Measurements from ENCODE around the gene WAPL. TPM values are rescaled to one million over a fixed set of nuclear protein-coding genes. Genes with fewer than 3 reads are reported as not detected.

WAPL gene
- total RNA-seq, 2 donors from 2014 or later: 24.1 to 38.9 TPM

DNA sequence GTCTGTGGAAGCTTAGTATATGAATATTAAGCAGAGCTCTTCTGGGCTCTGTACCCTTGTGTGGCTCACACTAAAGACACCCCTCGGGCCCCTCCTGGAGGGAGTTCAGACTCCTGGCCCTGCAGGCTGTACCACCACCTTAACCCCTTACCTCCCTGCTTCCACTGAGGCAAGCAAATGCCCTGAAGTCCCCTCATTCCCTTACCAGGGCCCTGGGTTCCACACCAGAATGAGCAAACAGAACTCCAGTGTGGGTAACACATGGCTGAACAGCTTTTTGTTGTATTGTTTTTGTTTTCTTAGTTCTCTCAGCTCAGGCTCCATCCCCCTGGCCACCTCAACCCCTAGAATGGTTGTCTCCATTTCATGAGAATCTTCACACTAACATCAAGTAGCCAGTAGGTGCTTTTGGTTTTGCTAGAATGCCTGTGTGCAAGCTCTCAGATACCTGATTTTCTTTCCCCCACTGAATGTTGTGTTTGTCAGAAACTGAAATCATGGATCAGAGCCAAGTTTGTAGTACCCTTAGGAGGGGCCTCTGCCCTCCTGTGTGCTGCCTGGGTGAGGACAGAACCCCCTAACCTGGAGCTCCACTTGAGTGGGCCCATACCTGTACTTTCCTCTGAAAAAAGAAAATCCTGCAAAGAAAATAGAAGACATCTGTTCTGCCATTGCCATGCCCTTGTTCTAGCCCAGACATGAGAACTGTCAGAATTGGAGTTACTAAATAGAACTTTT lies 2.8 kb upstream of the WAPL start:
- H3K4me1 ChIP-seq: peaks cover 47% of the 10 kb centered on the region
- no peaks in the 10 kb centered on the region for H3K9me3 ChIP-seq
- ATAC-seq (no peak), DNase-seq (no peak)
- no peaks in the 10 kb centered on the region for H3K27me3 ChIP-seq
- no peak for TF ChIP-seq POLR2A (IDR thresholded peaks at IDR 0.05)
- TF ChIP-seq, protein P1, sequence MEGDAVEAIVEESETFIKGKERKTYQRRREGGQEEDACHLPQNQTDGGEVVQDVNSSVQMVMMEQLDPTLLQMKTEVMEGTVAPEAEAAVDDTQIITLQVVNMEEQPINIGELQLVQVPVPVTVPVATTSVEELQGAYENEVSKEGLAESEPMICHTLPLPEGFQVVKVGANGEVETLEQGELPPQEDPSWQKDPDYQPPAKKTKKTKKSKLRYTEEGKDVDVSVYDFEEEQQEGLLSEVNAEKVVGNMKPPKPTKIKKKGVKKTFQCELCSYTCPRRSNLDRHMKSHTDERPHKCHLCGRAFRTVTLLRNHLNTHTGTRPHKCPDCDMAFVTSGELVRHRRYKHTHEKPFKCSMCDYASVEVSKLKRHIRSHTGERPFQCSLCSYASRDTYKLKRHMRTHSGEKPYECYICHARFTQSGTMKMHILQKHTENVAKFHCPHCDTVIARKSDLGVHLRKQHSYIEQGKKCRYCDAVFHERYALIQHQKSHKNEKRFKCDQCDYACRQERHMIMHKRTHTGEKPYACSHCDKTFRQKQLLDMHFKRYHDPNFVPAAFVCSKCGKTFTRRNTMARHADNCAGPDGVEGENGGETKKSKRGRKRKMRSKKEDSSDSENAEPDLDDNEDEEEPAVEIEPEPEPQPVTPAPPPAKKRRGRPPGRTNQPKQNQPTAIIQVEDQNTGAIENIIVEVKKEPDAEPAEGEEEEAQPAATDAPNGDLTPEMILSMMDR (IDR thresholded peaks at IDR 0.05): no peak
- no peak overlapping the region for H3K27ac ChIP-seq
- H3K36me3 ChIP-seq (replicated peaks in 1 of 2; ENCODE audit: insufficient read depth in 1 of 2, low read depth in 2 of 2): no peaks in the 10 kb centered on the region
- 17 to 55% methylated on average over 1 of the region's 1 CpG for WGBS, 2 donors
- H3K4me3 ChIP-seq: no peak overlapping the region
- intact Hi-C loops (cut with DNase I): loop anchor here (10.0 kb wide), 1 partner anchor 60 kb away; no protein-coding TSS in a partner anchor

DNA sequence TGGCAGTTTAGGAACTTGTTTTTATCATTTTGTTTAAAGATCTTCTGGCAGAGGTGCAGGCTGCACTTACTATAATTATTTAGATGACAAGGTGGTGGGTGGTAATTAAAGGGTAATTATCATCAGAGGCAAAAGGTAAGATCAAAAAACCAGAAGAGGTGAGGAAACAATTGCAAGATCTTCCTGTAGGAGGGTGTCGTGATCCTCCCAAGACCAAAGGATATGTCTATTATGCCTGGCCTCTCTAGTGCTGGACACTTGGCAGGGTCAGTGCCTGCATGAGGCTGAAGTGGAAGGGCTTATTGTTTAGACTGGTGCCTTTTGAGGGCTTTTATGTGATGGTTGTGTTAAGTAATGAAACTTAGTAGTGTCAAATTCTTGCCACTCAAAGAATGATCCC lies 1.8 kb upstream of the WAPL start:
- no peak for TF ChIP-seq POLR2A (IDR thresholded peaks at IDR 0.05)
- TF ChIP-seq, protein P1 (IDR thresholded peaks at IDR 0.05): peak in 2 of 7 experiments; percentile 14 to 23

DNA sequence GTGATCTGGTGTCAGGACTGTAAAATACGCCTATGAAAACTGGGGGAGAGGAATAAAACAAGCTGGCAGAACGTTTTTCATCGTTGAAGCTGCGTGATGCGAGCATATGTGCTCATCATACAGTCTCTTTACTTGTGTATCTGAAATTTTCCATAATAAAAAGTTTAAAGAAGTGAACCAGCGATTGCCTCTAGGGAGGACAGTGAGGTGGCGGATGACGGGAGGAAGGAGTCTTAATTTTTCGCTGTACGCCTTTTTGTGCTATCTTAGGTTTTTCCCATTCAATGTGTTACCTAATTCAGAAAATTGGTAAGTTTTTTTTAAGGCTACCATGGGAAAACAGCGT lies 891 bp upstream of the WAPL start:
- ATAC-seq (no peak), DNase-seq (no peak)
- Histone ChIP-seq H3K4me3 (peak overlapping the region in 1 of 2 donors; percentile 72), H3K27ac (peak overlapping the region in 2 of 4 donors; percentile 95 to 96), H3K4me1 (peaks cover 47% of the 10 kb centered on the region), H3K36me3 (replicated peaks in 1 of 2; ENCODE audit: insufficient read depth in 1 of 2, low read depth in 2 of 2) (no peaks in the 10 kb centered on the region), H3K27me3 (no peaks in the 10 kb centered on the region), H3K9me3 (no peaks in the 10 kb centered on the region)
- intact Hi-C loops (cut with DNase I): loop anchor here (10.0 kb wide), 1 partner anchor 62 kb away; no protein-coding TSS in a partner anchor
- 14 to 15% methylated on average over 11 of the region's 11 CpGs for WGBS, 2 donors
- TF ChIP-seq, protein P1 (IDR thresholded peaks at IDR 0.05): no peak
- no peak for TF ChIP-seq POLR2A (IDR thresholded peaks at IDR 0.05)

More for the DNA sequence above, 1.8 kb upstream of the WAPL start:
- no peak for DNase-seq
- intact Hi-C loops (cut with DNase I): loop anchor here (10.0 kb wide), 1 partner anchor 61 kb away; no protein-coding TSS in a partner anchor
- no peak for ATAC-seq
- H3K9me3 ChIP-seq: no peaks in the 10 kb centered on the region
- no peaks in the 10 kb centered on the region for H3K27me3 ChIP-seq
- H3K36me3 ChIP-seq (replicated peaks in 1 of 2; ENCODE audit: insufficient read depth in 1 of 2, low read depth in 2 of 2): no peaks in the 10 kb centered on the region
- WGBS, 2 donors: 33 to 59% methylated on average over 1 of the region's 1 CpG
- peaks cover 46% of the 10 kb centered on the region for H3K4me1 ChIP-seq
- H3K4me3 ChIP-seq: no peak overlapping the region
- no peak overlapping the region for H3K27ac ChIP-seq

DNA sequence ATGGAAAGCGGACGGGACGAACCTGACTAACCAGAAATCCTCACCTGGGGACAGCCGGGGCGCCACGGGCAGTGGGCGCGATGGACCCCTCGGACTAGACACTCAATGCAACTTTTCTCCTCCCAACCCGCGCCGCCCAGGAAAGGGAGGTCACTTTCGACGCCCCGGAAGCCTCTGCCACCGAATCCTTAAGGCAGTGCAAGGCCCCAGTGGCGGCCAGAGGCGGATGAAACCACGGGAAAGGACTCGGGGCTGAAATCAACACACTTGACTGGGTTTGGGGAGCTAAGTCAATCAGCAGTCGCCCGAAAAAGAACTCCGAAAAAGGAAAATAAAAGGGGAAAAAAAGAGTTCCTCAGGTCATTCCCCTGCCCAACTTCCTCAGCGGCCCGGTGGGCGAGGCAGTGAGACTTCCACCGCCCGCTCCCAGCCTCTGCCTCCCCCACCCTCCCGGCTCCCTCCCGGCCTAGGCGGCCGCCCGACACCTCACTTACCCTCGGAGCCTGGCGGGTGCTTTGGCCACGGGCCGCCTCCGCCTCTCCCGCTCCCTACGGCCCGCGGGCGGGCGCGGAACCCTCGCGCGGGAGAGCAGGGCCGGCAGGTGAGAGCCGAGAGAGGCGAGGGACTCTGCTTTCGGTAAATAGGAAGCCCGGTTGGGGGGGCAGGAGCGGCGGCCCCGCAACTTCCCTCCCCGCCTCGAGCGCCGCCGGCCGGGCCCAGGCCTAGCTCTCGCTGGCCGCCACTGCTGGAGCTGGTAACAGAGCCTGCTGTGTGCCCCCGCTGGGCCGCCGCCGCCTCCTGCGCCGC lies 518 bp downstream of the WAPL start:
- Histone ChIP-seq H3K4me1 (peaks cover 59% of the 10 kb centered on the region), H3K9me3 (no peaks in the 10 kb centered on the region), H3K4me3 (peak overlapping the region; percentile 72 to 83), H3K36me3 (replicated peaks in 1 of 2; ENCODE audit: insufficient read depth in 1 of 2, low read depth in 2 of 2) (no peaks in the 10 kb centered on the region), H3K27me3 (no peaks in the 10 kb centered on the region), H3K27ac (peak overlapping the region; percentile 91 to 96 (median 95))
- ATAC-seq (peak; percentile 25), DNase-seq (peak; percentile 45 to 58 (median 56))
- TF ChIP-seq, protein P1 (IDR thresholded peaks at IDR 0.05): no peak
- 0 to 2% methylated on average over 34 to 63 of the region's 70 CpGs for WGBS, 2 donors
- intact Hi-C loops (cut with DNase I): loop anchor here (10.0 kb wide), 1 partner anchor 64 kb away; no protein-coding TSS in a partner anchor
